HG03469 (cell line): ENCODE data around the gene NGEF.
"Not testable (repeated sequence)": the region's sequence is repeated elsewhere in the genome, so short reads cannot be mapped to it uniquely, and the experiment has no call there.

ENCODE experiments used
- ATAC-seq: cut with Tn5 transposase; IDR thresholded peaks from one replicate; pipeline ENCODE4 v1.9.1; 2021; ENCODE audit warnings: mild to moderate bottlenecking, moderate library complexity, moderate number of reproducible peaks; ENCODE audit not compliant: unreplicated experiment

NGEF gene

GRCh38 chr2:233023761-233024410 is 10.8 kb upstream of the NGEF start:
- ATAC-seq, result no peak

GRCh38 chr2:233023007-233023760 is 10.1 kb upstream of the NGEF start:
- no peak for ATAC-seq

GRCh38 chr2:233022561-233022960 is 9.5 kb upstream of the NGEF start:
- ATAC-seq, result no peak

GRCh38 chr2:233021771-233022170 is 8.7 kb upstream of the NGEF start:
- ATAC-seq, result no peak

- no peak for ATAC-seq
Measured at GRCh38 chr2:233020454-233020853, 7.4 kb upstream of the NGEF start.

- not testable (repeated sequence) for ATAC-seq
Measured at GRCh38 chr2:233019610-233020009, 6.6 kb upstream of the NGEF start.

GRCh38 chr2:233017947-233018346 is 4.9 kb upstream of the NGEF start:
- ATAC-seq, result no peak

- ATAC-seq, result no peak
Measured at GRCh38 chr2:233015019-233015645, 2.1 kb upstream of the NGEF start.

GRCh38 chr2:233013650-233014049 is 594 bp upstream of the NGEF start:
- ATAC-seq, result no peak

GRCh38 chr2:233012301-233012971 is 620 bp downstream of the NGEF start:
- no peak for ATAC-seq

- no peak for ATAC-seq
Measured at GRCh38 chr2:233011702-233012131, 1.3 kb downstream of the NGEF start.

GRCh38 chr2:233011268-233011650 is 1.8 kb downstream of the NGEF start:
- ATAC-seq, result no peak

- no peak for ATAC-seq
Measured at GRCh38 chr2:233010569-233011267, 2.3 kb downstream of the NGEF start.

GRCh38 chr2:233009661-233010060 is 3.4 kb downstream of the NGEF start:
- no peak for ATAC-seq

- ATAC-seq, result no peak
Measured at GRCh38 chr2:233007739-233008138, 5.3 kb downstream of the NGEF start.

- no peak for ATAC-seq
Measured at GRCh38 chr2:233007270-233007669, 5.8 kb downstream of the NGEF start.

- no peak for ATAC-seq
Measured at GRCh38 chr2:233006648-233007047, 6.4 kb downstream of the NGEF start.

GRCh38 chr2:233005096-233005495 is 8.0 kb downstream of the NGEF start:
- no peak for ATAC-seq

- ATAC-seq, result no peak
Measured at GRCh38 chr2:233003658-233004555, 9.1 kb downstream of the NGEF start.
